Measurements from ENCODE around the gene C17orf114.
"Not testable (repeated sequence)": the region's sequence is repeated elsewhere in the genome, so short reads cannot be mapped to it uniquely, and the experiment has no call there.

Gene C17orf114

GRCh38 chr17:4836221-4836620, 34.1 kb upstream of the C17orf114 start:
- Histone ChIP-seq H3K4me3 (ENCODE audit: low read depth, low read length) (no peak overlapping the region), H2AFZ (no peak overlapping the region), H3K27ac (peak overlapping the region; percentile 5), H3K27me3 (ENCODE audit: control insufficient read depth, insufficient read depth, low read length) (no peaks in the 10 kb centered on the region), H3K79me2 (peaks cover 49% of the 10 kb centered on the region), H3K36me3 (ENCODE audit: control insufficient read depth, insufficient read depth, low read length) (no peaks in the 10 kb centered on the region), H3K9ac (no peak overlapping the region), H3K4me2 (ENCODE audit: low read length) (no peak overlapping the region), H3K4me1 (peaks cover 10% of the 10 kb centered on the region), H3K9me3 (ENCODE audit: control insufficient read depth, low read length) (no peaks in the 10 kb centered on the region)
- TF ChIP-seq CTCF (IDR thresholded peaks at IDR 0.05): no peak

- H3K27me3 ChIP-seq (ENCODE audit: control insufficient read depth, insufficient read depth, low read length): no peaks in the 10 kb centered on the region
- H3K4me3 ChIP-seq (ENCODE audit: low read depth, low read length): peak overlapping the region; percentile 64
- TF ChIP-seq CTCF (IDR thresholded peaks at IDR 0.05): no peak
- peak overlapping the region; percentile 72 for H3K27ac ChIP-seq
- peaks cover 37% of the 10 kb centered on the region for H3K79me2 ChIP-seq
- no peak overlapping the region for H3K9ac ChIP-seq
- no peaks in the 10 kb centered on the region for H3K36me3 ChIP-seq (ENCODE audit: control insufficient read depth, insufficient read depth, low read length)
- no peak overlapping the region for H2AFZ ChIP-seq
- H3K4me2 ChIP-seq (ENCODE audit: low read length): peak overlapping the region; percentile 93
- peaks cover 10% of the 10 kb centered on the region for H3K4me1 ChIP-seq
- no peaks in the 10 kb centered on the region for H3K9me3 ChIP-seq (ENCODE audit: control insufficient read depth, low read length)
Observed at GRCh38 chr17:4834681-4835020, 32.5 kb upstream of the C17orf114 start.

GRCh38 chr17:4833941-4834680, 32.0 kb upstream of the C17orf114 start:
- no peak for TF ChIP-seq CTCF (IDR thresholded peaks at IDR 0.05)
- Histone ChIP-seq H3K9me3 (ENCODE audit: control insufficient read depth, low read length) (no peaks in the 10 kb centered on the region), H3K4me2 (ENCODE audit: low read length) (peak overlapping the region; percentile 93), H3K27ac (peak overlapping the region; percentile 72), H3K4me1 (peaks cover 10% of the 10 kb centered on the region), H3K36me3 (ENCODE audit: control insufficient read depth, insufficient read depth, low read length) (no peaks in the 10 kb centered on the region), H2AFZ (peak overlapping the region; percentile 95), H3K4me3 (ENCODE audit: low read depth, low read length) (peak overlapping the region; percentile 64), H3K27me3 (ENCODE audit: control insufficient read depth, insufficient read depth, low read length) (no peaks in the 10 kb centered on the region), H3K9ac (no peak overlapping the region), H3K79me2 (peaks cover 33% of the 10 kb centered on the region)

GRCh38 chr17:4833178-4833940, 31.2 kb upstream of the C17orf114 start, which contains the start of gene MINK1:
Gene MINK1, plus strand, starts transcription at chr17:4833340. Its CDS starts 244 bp downstream, at chr17:4833584.
- H3K4me2 ChIP-seq (ENCODE audit: low read length): peak within 1 kb of the TSS; percentile 93
- peak within 1 kb of the TSS; percentile 64 for H3K4me3 ChIP-seq (ENCODE audit: low read depth, low read length)
- no peaks in the 10 kb centered on the region for H3K36me3 ChIP-seq (ENCODE audit: control insufficient read depth, insufficient read depth, low read length)
- H3K9me3 ChIP-seq (ENCODE audit: control insufficient read depth, low read length): no peaks in the 10 kb centered on the region
- peak within 1 kb of the TSS; percentile 72 for H3K27ac ChIP-seq
- H2AFZ ChIP-seq: peak within 1 kb of the TSS; percentile 95
- peaks cover 29% of the 10 kb centered on the region for H3K79me2 ChIP-seq
- no peak for TF ChIP-seq CTCF (IDR thresholded peaks at IDR 0.05)
- H3K4me1 ChIP-seq: peaks cover 10% of the 10 kb centered on the region
- peak within 1 kb of the TSS; percentile 72 for H3K9ac ChIP-seq
- no peaks in the 10 kb centered on the region for H3K27me3 ChIP-seq (ENCODE audit: control insufficient read depth, insufficient read depth, low read length)

GRCh38 chr17:4832829-4833177, 30.7 kb upstream of the C17orf114 start:
- not testable (repeated sequence) for H3K9ac ChIP-seq

More at GRCh38 chr17:4832829-4833177, 30.7 kb upstream of the C17orf114 start:
- not testable (repeated sequence) for H3K9me3 ChIP-seq (ENCODE audit: control insufficient read depth, low read length); H3K4me1 ChIP-seq; H3K27me3 ChIP-seq (ENCODE audit: control insufficient read depth, insufficient read depth, low read length); H3K36me3 ChIP-seq (ENCODE audit: control insufficient read depth, insufficient read depth, low read length)
- Histone ChIP-seq H2AFZ (peak overlapping the region; percentile 95), H3K4me2 (ENCODE audit: low read length) (peak overlapping the region; percentile 93), H3K79me2 (peaks cover 23% of the 10 kb centered on the region), H3K4me3 (ENCODE audit: low read depth, low read length) (peak overlapping the region; percentile 64), H3K27ac (peak overlapping the region; percentile 72)
